Sigmoid colon (tissue), 7 donors: ENCODE results near the gene IFNAR2. TPM values are rescaled to one million over a fixed set of nuclear protein-coding genes. Genes with fewer than 3 reads are reported as not detected.

ENCODE experiments used
- DNase-seq: peaks from one replicate; pipeline ENCODE4 v3.0.0-alpha.2; 2019
- H3K27ac ChIP-seq, 4 donors: fragments of 200-600 bp; sonication (generic); one replicate each; pipeline ENCODE4 v1.5.1; 2016 to 2019; ENCODE audit warnings: mild to moderate bottlenecking in 1 of 4
- H3K27me3 ChIP-seq, 3 donors: fragments of 200-600 bp; sonication (generic); one replicate each; pipeline ENCODE4 v1.5.1; 2019; ENCODE audit warnings: mild to moderate bottlenecking in 1 of 3
- H3K36me3 ChIP-seq, 4 donors: fragments of 200-600 bp; sonication (generic); one replicate each; pipeline ENCODE4 v1.5.1; 2016 to 2019
- H3K4me1 ChIP-seq, 4 donors: fragments of 200-600 bp; sonication (generic); one replicate each; pipeline ENCODE4 v1.5.1; 2017 to 2019
- H3K4me3 ChIP-seq, 4 donors: fragments of 200-600 bp; sonication (generic); one replicate each; pipeline ENCODE4 v1.5.1; 2017 to 2019; ENCODE audit warnings: mild to moderate bottlenecking in 2 of 4, moderate library complexity in 1 of 4
- H3K9me3 ChIP-seq, 4 donors: fragments of 200-600 bp in 3 of 4; sonication (generic) in 3 of 4; one replicate each; pipeline versions ENCODE4 v1.5.1 to v1.6.1; 2013 to 2019
- EP300 ChIP-seq, 4 donors: sonication (generic); formaldehyde crosslinking; IDR thresholded peaks; one replicate each; pipeline ENCODE4 v1.6.1; 2017; ENCODE audit warnings: antibody characterized with exemption in 4 of 4
- POLR2A ChIP-seq, 2 donors: fragments of 450-650 bp; IDR thresholded peaks; one replicate each; pipeline ENCODE4 v1.6.1; 2016; ENCODE audit warnings: antibody characterized with exemption in 2 of 2, mild to moderate bottlenecking in 2 of 2, moderate library complexity in 2 of 2
- POLR2AphosphoS5 ChIP-seq, 4 donors: sonication (generic); formaldehyde crosslinking; IDR thresholded peaks; one replicate each; pipeline ENCODE4 v1.6.1; 2017; ENCODE audit warnings: antibody characterized with exemption in 4 of 4
- WGBS, 2 donors: extraction: QIAGEN DNeasy Blood & Tissue Kit; methylation state at CpG; one replicate each; pipeline ENCODE4 v1.1.7; 2013; 5-methylcytosine and 5-hydroxymethylcytosine counted together
- intact Hi-C: fragments of 100-400 bp; cut with DNase I; formaldehyde crosslinking; loops from one replicate; pipeline ENCODE4 v1.15.1; 2023
- polyA plus RNA-seq, 3 donors: library from polyadenylated mRNA; stranded (reverse); fragments of 200-250 nt; gene quantifications; one replicate each; pipeline ENCODE4 v1.2.3, GENCODE V29; 2013
- total RNA-seq, 4 donors: library from RNA; depleted of rRNA; stranded (reverse); fragments of >200 nt; gene quantifications; one replicate each; pipeline ENCODE4 v1.1.0, GENCODE V29; 2016
- TF ChIP-seq, protein P1 (sequence below), 4 experiments: fragments of 450-650 bp in 3 of 4; fragments of 200-600 bp in 1 of 4; IDR thresholded peaks; one replicate each; pipeline ENCODE4 v1.5.1; 2016 to 2019; ENCODE audit warnings: antibody characterized with exemption in 4 of 4, mild to moderate bottlenecking in 3 of 4, moderate library complexity in 2 of 4
- donor health status: healthy with polysubstance abuse.
- donor health status: Bipolar disorder and iron deficiency.
- donor health status: healthy.

Gene IFNAR2
- total and polyA plus RNA-seq, 7 donors: 6.6 to 19.0 (median 11.1) TPM

DNA sequence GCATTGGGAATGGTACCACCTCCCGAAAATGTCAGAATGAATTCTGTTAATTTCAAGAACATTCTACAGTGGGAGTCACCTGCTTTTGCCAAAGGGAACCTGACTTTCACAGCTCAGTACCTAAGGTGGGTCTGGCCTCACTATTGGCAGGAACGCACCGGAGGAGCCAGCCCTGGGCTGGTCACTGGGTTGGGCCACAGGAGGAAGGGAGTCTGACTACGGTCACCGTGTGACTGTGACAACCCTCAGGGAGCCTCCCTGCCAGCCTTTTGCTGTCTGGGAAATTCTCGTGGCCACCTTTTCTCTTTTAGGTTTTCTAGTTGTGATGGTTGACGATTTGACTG, 38.6 kb downstream of the IFNAR2 start:
- no peak for TF ChIP-seq POLR2A (IDR thresholded peaks at IDR 0.05)
- TF ChIP-seq, protein P1, sequence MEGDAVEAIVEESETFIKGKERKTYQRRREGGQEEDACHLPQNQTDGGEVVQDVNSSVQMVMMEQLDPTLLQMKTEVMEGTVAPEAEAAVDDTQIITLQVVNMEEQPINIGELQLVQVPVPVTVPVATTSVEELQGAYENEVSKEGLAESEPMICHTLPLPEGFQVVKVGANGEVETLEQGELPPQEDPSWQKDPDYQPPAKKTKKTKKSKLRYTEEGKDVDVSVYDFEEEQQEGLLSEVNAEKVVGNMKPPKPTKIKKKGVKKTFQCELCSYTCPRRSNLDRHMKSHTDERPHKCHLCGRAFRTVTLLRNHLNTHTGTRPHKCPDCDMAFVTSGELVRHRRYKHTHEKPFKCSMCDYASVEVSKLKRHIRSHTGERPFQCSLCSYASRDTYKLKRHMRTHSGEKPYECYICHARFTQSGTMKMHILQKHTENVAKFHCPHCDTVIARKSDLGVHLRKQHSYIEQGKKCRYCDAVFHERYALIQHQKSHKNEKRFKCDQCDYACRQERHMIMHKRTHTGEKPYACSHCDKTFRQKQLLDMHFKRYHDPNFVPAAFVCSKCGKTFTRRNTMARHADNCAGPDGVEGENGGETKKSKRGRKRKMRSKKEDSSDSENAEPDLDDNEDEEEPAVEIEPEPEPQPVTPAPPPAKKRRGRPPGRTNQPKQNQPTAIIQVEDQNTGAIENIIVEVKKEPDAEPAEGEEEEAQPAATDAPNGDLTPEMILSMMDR (IDR thresholded peaks at IDR 0.05): no peak
- no peak for TF ChIP-seq POLR2AphosphoS5 (IDR thresholded peaks at IDR 0.05)
- TF ChIP-seq EP300 (IDR thresholded peaks at IDR 0.05): no peak
- no peaks in the 10 kb centered on the region for H3K27me3 ChIP-seq
- no peak overlapping the region for H3K4me3 ChIP-seq
- WGBS, 2 donors: 64 to 75% methylated on average over 7 of the region's 7 CpGs
- H3K36me3 ChIP-seq: peaks cover 0 to 43% (median 3%) of the 10 kb centered on the region in 4 donors
- no peak overlapping the region for H3K27ac ChIP-seq
- no peak for DNase-seq
- intact Hi-C loops: loop anchor here (5.0 kb wide), 1 partner anchor 66 kb away; no protein-coding TSS in a partner anchor
- no peaks in the 10 kb centered on the region for H3K9me3 ChIP-seq
- H3K4me1 ChIP-seq: peaks cover 0 to 18% (median 14%) of the 10 kb centered on the region in 4 donors

DNA sequence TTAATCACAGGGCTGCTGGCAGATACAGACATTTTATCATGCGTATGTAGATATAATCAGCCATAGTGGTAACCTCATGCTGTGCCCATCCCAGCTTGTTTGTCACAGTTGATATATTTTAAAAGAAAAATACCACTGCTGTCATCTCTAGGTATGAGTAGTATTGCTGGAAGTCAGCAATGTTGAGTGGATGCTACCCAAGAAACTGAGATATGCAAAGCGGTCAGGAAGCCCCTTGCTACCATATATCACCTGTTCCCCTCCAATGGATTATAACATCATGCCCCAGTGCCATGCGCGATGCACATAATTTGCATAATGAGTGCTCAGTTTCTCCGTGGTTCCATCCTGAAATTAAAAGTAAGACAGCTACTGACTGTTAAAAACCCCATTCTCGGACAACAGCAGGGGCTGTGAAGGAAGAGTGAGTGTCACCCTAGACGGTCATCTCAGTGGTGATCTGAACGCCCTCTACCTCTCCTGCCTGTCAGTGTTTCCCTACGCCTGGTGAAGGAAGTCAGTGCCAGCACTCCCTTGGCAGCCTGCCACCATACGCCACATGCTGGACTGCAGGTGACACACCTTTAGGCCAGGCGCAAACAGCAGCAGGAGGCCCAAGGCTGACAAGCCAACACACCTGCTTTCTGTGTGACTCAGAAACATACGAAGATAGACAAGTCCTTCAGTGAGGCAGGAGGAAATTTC, 39.2 kb downstream of the IFNAR2 start:
- no peaks in the 10 kb centered on the region for H3K27me3 ChIP-seq
- H3K27ac ChIP-seq: no peak overlapping the region
- H3K9me3 ChIP-seq: no peaks in the 10 kb centered on the region
- DNase-seq: no peak
- TF ChIP-seq POLR2AphosphoS5 (IDR thresholded peaks at IDR 0.05): peak in 1 of 4 donors; percentile 25
- TF ChIP-seq, protein P1 (IDR thresholded peaks at IDR 0.05): no peak
- peaks cover 0 to 18% (median 14%) of the 10 kb centered on the region in 4 donors for H3K4me1 ChIP-seq
- intact Hi-C loops: loop anchor here (5.0 kb wide), 1 partner anchor 67 kb away; no protein-coding TSS in a partner anchor
- 24 to 51% methylated on average over 12 of the region's 12 CpGs for WGBS, 2 donors
- no peak overlapping the region for H3K4me3 ChIP-seq
- H3K36me3 ChIP-seq: peaks cover 0 to 44% (median 1%) of the 10 kb centered on the region in 4 donors

GRCh38 chr21:33270986-33271385, 41.2 kb downstream of the IFNAR2 start:
- 88 to 95% methylated on average over 8 of the region's 8 CpGs for WGBS, 2 donors
- H3K4me1 ChIP-seq: peaks cover 0 to 16% (median 9%) of the 10 kb centered on the region in 4 donors
- no peaks in the 10 kb centered on the region for H3K27me3 ChIP-seq
- DNase-seq: no peak
- no peak overlapping the region for H3K4me3 ChIP-seq
- H3K9me3 ChIP-seq: no peaks in the 10 kb centered on the region
- intact Hi-C loops: no loop called here
- H3K27ac ChIP-seq: no peak overlapping the region
- H3K36me3 ChIP-seq: peaks cover 0 to 64% (median 3%) of the 10 kb centered on the region in 4 donors
- no peak for TF ChIP-seq POLR2A (IDR thresholded peaks at IDR 0.05)

- 47 to 71% methylated on average over 6 of the region's 6 CpGs for WGBS, 2 donors
- no peaks in the 10 kb centered on the region for H3K9me3 ChIP-seq
- H3K36me3 ChIP-seq: peaks cover 0 to 69% (median 5%) of the 10 kb centered on the region in 4 donors
- no peak overlapping the region for H3K27ac ChIP-seq
- TF ChIP-seq, protein P1 (IDR thresholded peaks at IDR 0.05): no peak
- TF ChIP-seq EP300 (IDR thresholded peaks at IDR 0.05): no peak
- no peak for TF ChIP-seq POLR2A (IDR thresholded peaks at IDR 0.05)
- TF ChIP-seq POLR2AphosphoS5 (IDR thresholded peaks at IDR 0.05): no peak
- no peaks in the 10 kb centered on the region for H3K27me3 ChIP-seq
- no peak for DNase-seq
- H3K4me3 ChIP-seq: no peak overlapping the region
- peaks cover 0 to 1% (median 0%) of the 10 kb centered on the region in 4 donors for H3K4me1 ChIP-seq
- intact Hi-C loops: no loop called here
Observed at GRCh38 chr21:33273044-33273443, 43.3 kb downstream of the IFNAR2 start.

DNA sequence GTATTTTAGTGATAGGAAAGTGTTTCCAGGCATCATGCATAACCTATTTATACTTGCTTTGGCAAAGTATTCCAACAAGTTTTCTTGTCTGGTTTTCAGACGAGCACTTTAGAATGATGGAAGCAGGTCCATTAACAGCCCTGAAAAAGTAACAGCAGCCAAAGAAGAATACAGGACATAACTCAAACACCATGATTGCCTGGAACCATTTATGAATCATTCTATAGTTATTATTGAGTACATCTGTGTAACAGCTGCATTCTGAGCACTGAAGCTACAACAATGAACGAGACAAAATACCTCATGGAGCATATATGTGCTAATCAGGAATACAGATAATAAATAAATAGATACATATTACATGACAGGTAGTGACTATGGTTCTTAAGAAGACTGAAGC, 49.0 kb downstream of the IFNAR2 start:
- Histone ChIP-seq H3K27ac (no peak overlapping the region), H3K36me3 (peaks cover 0 to 67% (median 25%) of the 10 kb centered on the region in 4 donors), H3K27me3 (no peaks in the 10 kb centered on the region), H3K4me1 (no peaks in the 10 kb centered on the region), H3K9me3 (no peaks in the 10 kb centered on the region), H3K4me3 (no peak overlapping the region)
- 94 to 97% methylated on average over 2 of the region's 2 CpGs for WGBS, 2 donors
- intact Hi-C loops: no loop called here
- no peak for TF ChIP-seq POLR2AphosphoS5 (IDR thresholded peaks at IDR 0.05)
- TF ChIP-seq, protein P1 (IDR thresholded peaks at IDR 0.05): no peak
- no peak for TF ChIP-seq EP300 (IDR thresholded peaks at IDR 0.05)
- no peak for TF ChIP-seq POLR2A (IDR thresholded peaks at IDR 0.05)
- no peak for DNase-seq
